VCaP (cell line): ENCODE data around the gene PFKP.

Source experiments
- H3K27ac ChIP-seq: fragments of 450-650 bp; 2 replicates; pipeline ENCODE4 v1.5.1; 2017
- TF ChIP-seq, protein P1 (sequence below): fragments of 450-650 bp; conservative IDR thresholded peaks from 2 replicates; pipeline ENCODE4 v1.5.1; 2017; ENCODE audit warnings: mild to moderate bottlenecking, moderate library complexity

The PFKP gene

DNA sequence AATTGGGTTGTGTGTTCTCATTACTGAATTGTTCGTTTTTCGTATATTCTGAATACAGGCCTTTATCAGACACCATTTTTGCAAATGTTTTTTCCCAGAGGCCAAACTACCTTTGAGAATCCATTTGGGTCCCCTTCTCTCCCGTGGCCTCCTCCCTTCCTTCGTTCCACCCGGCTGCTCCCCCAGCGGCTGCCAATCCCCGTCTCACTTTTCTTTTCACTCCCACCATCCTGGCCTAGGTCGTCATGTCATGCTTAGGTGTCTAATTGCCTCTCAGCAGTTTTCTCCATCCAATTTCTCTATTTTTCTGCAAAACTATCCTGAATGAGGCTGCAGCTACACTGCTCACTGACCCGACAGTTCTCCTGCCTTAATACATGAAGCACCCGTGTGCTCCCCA is 87.3 kb downstream of the PFKP start:
- H3K27ac ChIP-seq = no peak overlapping the region
- TF ChIP-seq, protein P1, sequence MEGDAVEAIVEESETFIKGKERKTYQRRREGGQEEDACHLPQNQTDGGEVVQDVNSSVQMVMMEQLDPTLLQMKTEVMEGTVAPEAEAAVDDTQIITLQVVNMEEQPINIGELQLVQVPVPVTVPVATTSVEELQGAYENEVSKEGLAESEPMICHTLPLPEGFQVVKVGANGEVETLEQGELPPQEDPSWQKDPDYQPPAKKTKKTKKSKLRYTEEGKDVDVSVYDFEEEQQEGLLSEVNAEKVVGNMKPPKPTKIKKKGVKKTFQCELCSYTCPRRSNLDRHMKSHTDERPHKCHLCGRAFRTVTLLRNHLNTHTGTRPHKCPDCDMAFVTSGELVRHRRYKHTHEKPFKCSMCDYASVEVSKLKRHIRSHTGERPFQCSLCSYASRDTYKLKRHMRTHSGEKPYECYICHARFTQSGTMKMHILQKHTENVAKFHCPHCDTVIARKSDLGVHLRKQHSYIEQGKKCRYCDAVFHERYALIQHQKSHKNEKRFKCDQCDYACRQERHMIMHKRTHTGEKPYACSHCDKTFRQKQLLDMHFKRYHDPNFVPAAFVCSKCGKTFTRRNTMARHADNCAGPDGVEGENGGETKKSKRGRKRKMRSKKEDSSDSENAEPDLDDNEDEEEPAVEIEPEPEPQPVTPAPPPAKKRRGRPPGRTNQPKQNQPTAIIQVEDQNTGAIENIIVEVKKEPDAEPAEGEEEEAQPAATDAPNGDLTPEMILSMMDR = no peak

DNA sequence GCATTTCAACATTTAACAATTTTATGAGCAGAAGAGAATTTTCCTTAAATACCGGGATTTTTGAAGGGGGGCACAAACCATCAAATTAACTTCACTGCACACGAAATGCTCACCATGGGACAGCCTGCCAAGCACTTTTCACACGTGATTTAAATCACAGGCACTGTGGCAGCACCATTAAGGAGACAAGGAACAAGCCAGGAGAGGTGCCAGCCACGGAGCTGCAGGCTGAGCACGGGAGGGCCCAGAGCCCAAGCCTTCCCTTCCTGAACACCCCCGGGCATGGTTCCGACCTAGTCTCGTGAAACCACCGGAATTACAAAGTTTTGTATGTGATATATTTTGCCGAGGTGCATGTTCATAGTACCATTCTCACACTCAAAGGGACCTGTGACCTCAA is 91.8 kb downstream of the PFKP start:
- TF ChIP-seq, protein P1 = no peak
- no peak overlapping the region for H3K27ac ChIP-seq

DNA sequence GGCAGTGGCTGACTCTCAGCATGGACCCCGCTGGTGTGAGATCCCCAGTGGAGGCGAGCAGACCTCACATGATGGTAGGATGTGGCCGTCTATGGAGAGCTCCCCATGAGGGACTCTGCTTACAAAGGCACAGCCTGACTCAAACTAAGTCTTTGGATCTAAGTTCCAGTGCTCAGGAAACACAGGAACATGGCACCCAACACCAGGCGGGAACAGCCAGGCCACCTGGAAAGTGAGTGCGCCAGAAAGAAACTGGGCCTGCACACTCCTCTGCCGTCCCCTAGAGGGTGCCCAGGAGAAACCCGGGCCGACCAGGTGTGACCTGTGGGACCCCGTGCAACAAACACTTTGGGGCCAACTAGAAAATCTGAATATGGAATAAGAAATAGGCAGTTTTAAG is 95.2 kb downstream of the PFKP start:
- H3K27ac ChIP-seq = no peak overlapping the region
- TF ChIP-seq, protein P1 = no peak; the same call in 1 of the 2 replicates

- TF ChIP-seq, protein P1 = no peak
- no peak overlapping the region for H3K27ac ChIP-seq
Measured at GRCh38 chr10:3163879-3164278, 96.5 kb downstream of the PFKP start.

GRCh38 chr10:3165196-3165595 is 97.8 kb downstream of the PFKP start:
- no peak overlapping the region for H3K27ac ChIP-seq
- TF ChIP-seq, protein P1 = no peak

DNA sequence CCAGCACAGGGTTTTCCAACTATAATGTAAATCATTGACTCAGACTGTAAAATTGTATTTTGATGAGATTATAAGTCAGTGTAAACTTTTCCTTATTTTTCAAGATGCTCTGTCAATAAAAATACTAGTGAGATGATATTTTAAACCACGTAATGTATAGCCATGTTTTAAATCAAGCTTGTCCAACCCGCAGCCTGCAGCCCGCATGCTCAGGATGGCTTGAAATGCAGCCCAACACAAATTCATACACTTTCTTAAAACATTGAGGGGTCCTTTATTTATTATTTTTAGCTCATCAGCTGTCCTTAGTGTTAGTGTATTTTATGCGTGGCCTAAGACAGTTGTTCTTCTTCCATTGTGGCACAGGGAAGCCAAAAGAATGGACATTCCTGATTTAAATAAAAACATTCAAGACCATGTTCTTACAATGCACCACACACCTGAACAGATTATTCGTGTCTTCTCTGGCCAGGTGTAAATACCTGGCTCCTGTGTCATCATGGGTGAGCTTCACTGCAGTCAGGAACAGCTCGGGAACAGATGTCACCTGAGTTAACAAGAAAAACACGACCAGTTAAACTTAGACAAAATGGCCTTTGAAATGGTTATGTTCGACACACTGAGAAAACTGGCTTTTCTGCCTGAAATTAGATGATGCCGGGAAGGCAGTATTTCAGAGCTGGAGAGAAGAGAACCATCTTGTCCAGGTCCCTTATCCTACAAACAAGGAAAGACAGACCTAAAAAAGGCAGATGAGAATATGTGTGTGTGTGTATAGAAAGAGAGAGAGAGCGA is 99.3 kb downstream of the PFKP start:
- no peak overlapping the region for H3K27ac ChIP-seq
- TF ChIP-seq, protein P1 = no peak

- H3K27ac ChIP-seq = no peak overlapping the region
- TF ChIP-seq, protein P1 = no peak
Measured at GRCh38 chr10:3167611-3168330, 100.4 kb downstream of the PFKP start.
